ENCODE measurements around the gene MLLT3. TPM values are rescaled to one million over a fixed set of nuclear protein-coding genes. Genes with fewer than 3 reads are reported as not detected.

The MLLT3 gene
- total RNA-seq, 1 donor from 2014 or later, result 16.9 TPM

DNA sequence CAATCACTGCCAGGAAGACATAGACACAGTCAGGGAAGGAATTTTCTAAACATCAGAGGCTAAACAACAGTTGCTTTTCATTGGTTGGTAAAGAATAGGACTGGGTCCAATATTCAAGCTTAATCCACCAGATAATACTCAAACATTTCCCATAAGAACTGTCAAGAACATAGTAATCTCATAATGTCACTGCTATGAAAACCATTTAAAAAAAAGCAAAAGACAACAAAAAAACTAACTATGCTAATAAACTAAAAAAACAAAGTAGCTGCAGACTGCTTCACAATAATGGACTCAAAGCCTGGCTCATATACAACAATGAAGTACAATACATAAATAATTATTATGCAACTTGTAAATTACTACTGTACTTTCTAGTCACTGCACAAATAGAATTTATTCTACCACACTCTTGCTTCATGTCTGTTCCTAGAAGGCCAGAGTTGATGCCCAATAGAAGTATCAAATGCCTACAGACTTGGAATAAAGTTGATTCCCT lies 148.7 kb downstream of the MLLT3 start:
- DNase-seq, result no peak

DNA sequence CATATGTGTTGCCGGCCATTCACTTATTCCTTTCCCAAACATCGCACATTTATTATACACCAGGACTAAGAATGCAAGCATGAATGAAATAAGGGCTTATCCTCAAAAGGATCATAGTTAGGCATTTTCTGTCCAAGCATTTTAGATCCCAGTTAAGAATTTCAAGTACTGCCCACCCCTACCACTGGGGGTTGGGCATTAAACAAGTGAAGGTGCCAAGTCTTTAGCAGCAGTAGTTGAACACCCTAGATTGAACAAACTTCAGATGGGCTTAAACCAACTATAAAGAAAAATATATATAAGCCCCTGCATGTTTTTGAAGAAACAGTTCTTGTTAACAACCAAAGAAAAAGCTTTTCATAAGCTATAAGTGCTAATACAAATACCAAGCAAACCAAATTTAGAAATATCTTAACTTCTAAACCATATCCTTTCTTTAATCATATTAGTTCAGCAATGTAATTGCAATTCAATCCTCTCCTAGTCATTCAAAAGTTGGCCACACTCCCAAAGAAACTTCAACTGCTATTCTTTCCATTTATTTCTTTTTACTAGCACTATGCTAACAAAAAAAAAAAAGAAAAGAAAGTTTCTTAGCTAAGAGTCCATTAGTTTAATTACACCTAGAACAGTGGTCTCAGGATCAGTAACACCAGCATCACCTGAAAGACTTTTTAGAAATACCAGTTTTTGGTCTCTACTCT lies 149.8 kb downstream of the MLLT3 start:
- no peak for DNase-seq

- no peak for DNase-seq
Observed at GRCh38 chr9:20466328-20467008, 155.8 kb downstream of the MLLT3 start.

DNA sequence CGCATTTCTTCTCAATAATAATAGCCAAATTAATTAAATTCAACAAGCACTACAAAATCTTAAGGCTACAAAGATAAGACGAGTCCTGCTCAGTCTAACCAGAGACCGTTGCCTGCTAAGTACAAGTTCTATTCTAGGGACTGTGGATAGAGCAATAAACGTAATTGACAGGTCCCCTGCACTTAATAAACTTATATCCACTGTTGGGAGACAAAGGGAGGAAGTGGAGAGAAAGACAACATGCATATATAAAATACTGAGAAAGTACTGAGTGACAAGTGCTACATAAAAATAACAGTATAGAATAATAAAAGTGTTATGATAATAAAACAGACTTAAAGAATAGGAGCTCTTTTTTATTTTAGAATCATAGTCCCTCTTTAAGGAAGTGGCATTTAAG lies 158.1 kb downstream of the MLLT3 start:
- no peak for DNase-seq

DNA sequence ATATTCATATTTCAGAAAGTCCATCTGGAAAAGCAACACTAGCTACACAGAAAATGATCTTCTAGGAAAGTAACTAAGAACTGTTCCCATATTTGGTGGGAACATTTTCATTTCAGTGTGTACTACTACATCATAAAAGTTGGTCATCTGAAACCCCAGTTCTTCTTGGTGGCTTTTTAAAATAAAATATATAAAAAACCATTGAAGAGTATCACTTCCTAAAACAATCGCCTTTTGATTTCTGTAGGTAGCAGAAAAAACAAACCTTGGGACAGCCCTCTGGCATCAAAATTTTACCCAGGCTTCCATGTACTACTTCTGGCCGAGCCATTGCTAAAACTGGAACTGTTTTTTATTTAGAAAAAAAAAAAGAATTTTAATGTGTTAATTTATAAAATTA lies 158.5 kb downstream of the MLLT3 start:
- DNase-seq, result no peak

DNA sequence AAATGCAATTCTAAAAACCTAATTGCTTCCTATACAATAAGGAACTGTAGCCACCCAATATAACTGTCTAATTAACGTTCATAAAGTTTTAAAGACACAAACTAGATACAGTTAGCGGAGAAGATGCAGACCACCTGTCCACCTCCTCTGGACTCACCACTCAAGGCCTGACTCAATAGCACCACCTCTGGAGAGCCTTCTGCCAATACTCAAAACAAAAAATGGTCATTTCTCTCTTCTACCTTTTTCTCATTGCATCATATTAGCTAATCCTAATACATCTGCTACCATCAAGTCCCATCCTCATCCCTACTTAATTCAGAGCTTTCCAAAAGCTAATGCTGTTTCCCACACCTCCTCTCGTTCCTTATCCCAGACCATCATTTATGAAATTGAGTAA lies 159.9 kb downstream of the MLLT3 start:
- DNase-seq, result no peak

DNA sequence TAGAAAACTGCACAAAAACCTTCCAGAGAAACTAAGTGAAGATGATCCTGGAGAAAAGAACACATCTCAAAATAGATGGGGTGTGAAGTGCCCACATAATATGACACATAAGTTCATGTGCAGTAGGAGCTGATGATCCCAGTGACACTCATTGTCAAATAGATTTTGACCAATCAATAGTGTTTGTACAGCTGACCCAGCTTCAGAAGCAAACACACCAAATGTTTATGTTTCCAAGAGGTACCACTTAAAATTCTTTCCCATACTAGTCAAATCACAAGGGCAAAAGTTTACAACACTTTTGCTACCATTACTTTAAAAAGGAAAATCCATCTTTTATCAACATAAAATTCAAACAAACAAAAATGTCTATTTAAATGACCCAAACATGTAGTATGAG lies 175.0 kb downstream of the MLLT3 start:
- DNase-seq, result no peak

GRCh38 chr9:20446248-20446647 lies 176.1 kb downstream of the MLLT3 start:
- DNase-seq, result no peak

- DNase-seq, result peak; percentile 20
Observed at GRCh38 chr9:20442461-20443319, 179.6 kb downstream of the MLLT3 start.

- no peak for DNase-seq
Observed at GRCh38 chr9:20441711-20442423, 180.4 kb downstream of the MLLT3 start.

- DNase-seq, result no peak
Observed at GRCh38 chr9:20441166-20441565, 181.1 kb downstream of the MLLT3 start.

- no peak for DNase-seq
Observed at GRCh38 chr9:20437476-20437875, 184.8 kb downstream of the MLLT3 start.

DNA sequence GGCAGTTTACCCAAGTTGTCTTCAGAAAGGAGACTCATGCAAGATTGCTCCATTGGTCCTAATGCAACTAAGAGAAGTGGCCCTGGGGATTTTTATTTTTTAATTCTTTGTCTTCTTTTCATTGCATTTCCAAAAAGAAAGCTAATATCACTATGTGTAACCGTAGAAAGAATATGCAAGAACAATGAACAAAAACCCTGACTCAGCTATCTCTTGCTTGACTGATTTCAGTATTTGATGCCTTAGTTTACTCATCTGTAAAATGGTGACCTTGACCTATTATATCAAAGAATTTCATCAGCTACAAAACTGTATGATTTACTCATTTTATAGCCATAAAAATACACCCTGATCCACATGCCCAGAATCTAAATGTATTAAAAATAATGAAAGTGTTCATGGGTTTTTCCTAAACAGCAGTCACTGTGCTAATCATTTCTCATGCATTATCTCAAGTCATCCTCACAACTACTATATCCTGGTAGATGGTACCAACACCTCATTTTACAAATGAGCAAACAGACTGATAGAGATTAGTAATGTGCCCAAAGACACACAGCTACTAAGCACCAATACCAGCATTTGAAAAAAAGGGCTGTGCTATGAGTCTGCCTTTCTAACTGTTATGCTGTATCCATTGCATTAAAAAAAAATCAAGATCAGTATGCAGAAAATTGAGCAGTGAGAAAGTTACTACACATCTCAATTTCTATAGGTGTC lies 185.7 kb downstream of the MLLT3 start:
- no peak for DNase-seq

- no peak for DNase-seq
Observed at GRCh38 chr9:20428976-20429375, 193.3 kb downstream of the MLLT3 start.

- no peak for DNase-seq
Observed at GRCh38 chr9:20427359-20427758, 194.9 kb downstream of the MLLT3 start.

- no peak for DNase-seq
Observed at GRCh38 chr9:20426019-20426418, 196.3 kb downstream of the MLLT3 start.

GRCh38 chr9:20419533-20419932 lies 202.8 kb downstream of the MLLT3 start:
- no peak for DNase-seq

DNA sequence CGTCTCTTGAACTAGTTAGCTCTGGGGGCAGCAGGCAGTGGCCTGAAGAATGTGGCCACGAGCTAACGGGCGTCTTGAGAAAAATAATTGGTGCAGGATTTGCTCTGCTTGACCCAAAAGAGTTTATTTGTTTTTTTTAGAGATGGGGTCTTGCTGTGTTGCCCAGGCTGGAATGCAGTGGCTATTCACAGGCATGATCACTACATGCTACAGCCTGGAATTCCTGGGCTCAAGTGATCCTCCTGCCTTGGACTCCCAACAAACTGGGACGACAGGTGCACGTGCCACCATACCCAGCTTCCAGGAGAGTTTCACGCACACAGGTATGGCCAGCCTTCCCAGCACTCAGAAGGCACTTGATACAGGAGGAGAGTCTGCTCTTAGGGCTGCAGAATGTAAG lies 203.8 kb downstream of the MLLT3 start:
- no peak for DNase-seq

- DNase-seq, result no peak
Observed at GRCh38 chr9:20417373-20418080, 204.8 kb downstream of the MLLT3 start.

DNA sequence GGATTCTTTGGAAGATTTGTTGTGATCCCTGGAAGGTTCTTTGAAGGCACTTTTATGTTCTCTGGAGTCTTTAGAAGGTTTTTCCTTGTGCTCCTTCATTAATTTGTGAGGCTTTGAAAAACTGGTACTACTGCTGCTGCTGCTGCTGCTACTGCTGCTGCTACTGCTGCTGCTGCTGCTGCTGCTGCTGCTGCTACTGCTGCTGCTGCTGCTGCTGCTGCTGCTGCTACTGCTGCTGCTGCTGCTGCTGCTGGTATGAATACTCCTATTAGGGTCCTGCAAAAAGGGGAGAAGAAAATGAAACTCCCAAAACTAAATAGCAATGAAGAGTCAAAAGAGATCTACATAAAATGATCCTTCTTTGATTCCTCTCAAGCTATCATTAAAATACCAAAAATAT lies 208.1 kb downstream of the MLLT3 start:
- no peak for DNase-seq
